Kidney capillary endothelial cell (primary cell): ENCODE measurements around the gene CDC42EP4.

Experiments
- DNase-seq: peaks from one replicate; pipeline ENCODE4 v3.0.0-alpha.2; 2018; ENCODE audit warnings: low spot score

The CDC42EP4 gene

GRCh38 chr17:73311781-73312641 lies at the start of gene CDC42EP4:
TSS of gene CDC42EP4 (minus strand) at chr17:73312001. CDS start at chr17:73286500, 25,501 bp downstream.
- DNase-seq = peak; percentile 90

- DNase-seq = no peak
These were observed 49.4 kb upstream of the CDC42EP4 start for GRCh38 chr17:73360961-73361761.

- DNase-seq = no peak
These were observed 48.2 kb upstream of the CDC42EP4 start for GRCh38 chr17:73359987-73360410.

- no peak for DNase-seq
These were observed 47.6 kb upstream of the CDC42EP4 start for GRCh38 chr17:73359352-73359751.

- DNase-seq = no peak
These were observed 46.9 kb upstream of the CDC42EP4 start for GRCh38 chr17:73358668-73359067.

- no peak for DNase-seq
These were observed 46.2 kb upstream of the CDC42EP4 start for GRCh38 chr17:73357981-73358380.

GRCh38 chr17:73357318-73357717 lies 45.5 kb upstream of the CDC42EP4 start:
- no peak for DNase-seq

- DNase-seq = no peak
These were observed 44.9 kb upstream of the CDC42EP4 start for GRCh38 chr17:73356561-73357170.

GRCh38 chr17:73354423-73355284 lies 42.9 kb upstream of the CDC42EP4 start:
- no peak for DNase-seq

GRCh38 chr17:73352261-73352660 lies 40.5 kb upstream of the CDC42EP4 start:
- no peak for DNase-seq

- DNase-seq = no peak
These were observed 40.0 kb upstream of the CDC42EP4 start for GRCh38 chr17:73351764-73352163.

- DNase-seq = no peak
These were observed 39.1 kb upstream of the CDC42EP4 start for GRCh38 chr17:73350864-73351263.

GRCh38 chr17:73349647-73350046 lies 37.8 kb upstream of the CDC42EP4 start:
- no peak for DNase-seq

GRCh38 chr17:73349138-73349537 lies 37.3 kb upstream of the CDC42EP4 start:
- DNase-seq = no peak

GRCh38 chr17:73348829-73349095 lies 37.0 kb upstream of the CDC42EP4 start:
- no peak for DNase-seq

GRCh38 chr17:73348018-73348828 lies 36.4 kb upstream of the CDC42EP4 start:
- DNase-seq = no peak

GRCh38 chr17:73347351-73347750 lies 35.5 kb upstream of the CDC42EP4 start:
- DNase-seq = no peak

- no peak for DNase-seq
These were observed 34.8 kb upstream of the CDC42EP4 start for GRCh38 chr17:73346501-73347162.

GRCh38 chr17:73343739-73344454 lies 32.1 kb upstream of the CDC42EP4 start:
- no peak for DNase-seq

- DNase-seq = no peak
These were observed 31.4 kb upstream of the CDC42EP4 start for GRCh38 chr17:73343168-73343634.
